Thoracic aorta (tissue), 2 donors: ENCODE results near the gene IMPDH2. TPM values are rescaled to one million over a fixed set of nuclear protein-coding genes. Genes with fewer than 3 reads are reported as not detected.

Source experiments
- ATAC-seq: fragments of 150-250 bp; one replicate; pipeline ENCODE4 v1.8.0; 2017; ENCODE audit warnings: low read depth; ENCODE audit not compliant: insufficient number of reproducible peaks, low FRiP score
- DNase-seq: peaks from one replicate; pipeline ENCODE4 v3.0.0-alpha.2; 2020; ENCODE audit warnings: low spot score
- H3K27ac ChIP-seq, 2 donors: fragments of 200-600 bp; sonication (generic); 1 replicate in 1 of 2; 2 replicates in 1 of 2; pipeline ENCODE4 v1.5.1; 2016; ENCODE audit warnings: mild to moderate bottlenecking in 2 of 2, moderate library complexity in 2 of 2
- H3K27me3 ChIP-seq: fragments of 200-600 bp; sonication (generic); replicated peaks from 2 replicates; pipeline ENCODE4 v1.6.0; 2016; ENCODE audit warnings: mild to moderate bottlenecking; ENCODE audit not compliant: insufficient read depth
- H3K36me3 ChIP-seq: fragments of 200-600 bp; sonication (generic); one replicate; pipeline ENCODE4 v1.5.1; 2016
- H3K4me1 ChIP-seq, 2 donors: fragments of 200-600 bp; sonication (generic); 1 replicate in 1 of 2; 2 replicates in 1 of 2; pipeline versions ENCODE4 v1.5.1 to v1.6.0; 2016; ENCODE audit warnings: low read depth in 2 of 2, mild to moderate bottlenecking in 1 of 2; ENCODE audit not compliant: control insufficient read depth in 1 of 2
- H3K4me3 ChIP-seq: fragments of 200-600 bp; sonication (generic); 2 replicates; pipeline ENCODE4 v1.5.1; 2016; ENCODE audit warnings: mild to moderate bottlenecking
- H3K9me3 ChIP-seq: fragments of 200-600 bp; sonication (generic); 2 replicates; pipeline ENCODE4 v1.5.1; 2016
- CTCF ChIP-seq: fragments of 200-600 bp; sonication (generic); IDR thresholded peaks from one replicate; pipeline ENCODE4 v1.5.1; 2019; ENCODE audit warnings: antibody characterized with exemption
- total RNA-seq, 2 donors: library from RNA; depleted of rRNA; stranded (reverse); fragments of >200 nt; gene quantifications; one replicate each; pipeline versions ENCODE4 v1.1.0 to v1.2.3, GENCODE V29; 2016

IMPDH2 gene
- total RNA-seq: 10 to 100 TPM; 56.0 to 96.2 TPM

GRCh38 chr3:49028673-49029562 lies at the start of gene IMPDH2:
IMPDH2 (minus strand) TSS chr3:49029398; CDS start chr3:49029350, 48 bp downstream.
- H3K27ac ChIP-seq: peak within 1 kb of the TSS; percentile 87 to 91
- H3K36me3 ChIP-seq: peaks cover 38% of the 10 kb centered on the region
- TF ChIP-seq CTCF: no peak
- H3K27me3 ChIP-seq: no peaks in the 10 kb centered on the region
- ATAC-seq: peak; percentile 70
- no peaks in the 10 kb centered on the region for H3K9me3 ChIP-seq
- DNase-seq: peak; percentile 62
- H3K4me1 ChIP-seq: peaks cover 0 to 14% of the 10 kb centered on the region in 2 donors
- peak within 1 kb of the TSS; percentile 82 for H3K4me3 ChIP-seq

DNA sequence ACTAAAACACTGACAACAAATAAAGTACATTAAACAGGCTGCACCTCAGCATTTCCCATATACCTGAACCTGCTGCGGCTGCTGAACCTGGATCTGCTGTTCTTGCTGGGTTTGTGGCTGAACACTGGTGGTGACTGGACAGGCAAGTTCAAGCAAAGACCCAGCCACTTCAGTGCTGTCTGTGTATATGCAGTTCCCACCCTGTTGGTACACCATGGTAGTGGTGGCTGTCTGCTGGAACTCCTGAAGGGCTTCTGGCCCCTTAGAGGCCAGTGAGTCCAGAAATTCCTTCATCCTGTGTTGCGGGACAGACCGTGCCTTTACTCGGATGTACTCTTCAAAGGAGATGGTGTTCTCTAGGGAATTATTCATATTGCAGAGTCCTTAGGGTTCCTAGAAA lies 47.4 kb upstream of the IMPDH2 start:
- H3K36me3 ChIP-seq: peaks cover 45% of the 10 kb centered on the region
- ATAC-seq (no peak), DNase-seq (no peak)
- no peak overlapping the region for H3K27ac ChIP-seq
- H3K4me1 ChIP-seq: peaks cover 0 to 4% of the 10 kb centered on the region in 2 donors
- H3K4me3 ChIP-seq: no peak overlapping the region
- no peaks in the 10 kb centered on the region for H3K27me3 ChIP-seq
- no peaks in the 10 kb centered on the region for H3K9me3 ChIP-seq
- TF ChIP-seq CTCF: no peak

DNA sequence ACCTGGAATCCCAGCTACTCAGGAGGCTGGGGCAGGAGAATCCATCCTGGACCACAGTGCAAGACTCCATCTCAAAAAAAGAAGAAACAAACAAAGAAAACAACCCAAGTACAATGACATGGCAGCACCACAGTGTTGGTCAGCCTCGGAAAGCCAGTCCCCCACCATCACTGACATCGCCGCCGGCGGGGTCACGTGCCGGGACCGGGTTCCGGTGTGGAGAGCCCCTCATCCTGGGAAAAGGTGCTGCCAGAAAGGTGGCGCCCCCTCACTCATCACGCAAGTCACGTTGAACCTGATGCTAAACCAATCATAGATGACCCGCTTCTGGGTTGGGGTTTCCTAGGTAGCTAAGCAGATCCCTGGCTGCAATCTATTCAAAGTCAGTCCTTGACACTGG lies 46.9 kb upstream of the IMPDH2 start:
- Histone ChIP-seq H3K9me3 (no peaks in the 10 kb centered on the region), H3K36me3 (peaks cover 49% of the 10 kb centered on the region), H3K4me1 (peaks cover 0 to 4% of the 10 kb centered on the region in 2 donors), H3K4me3 (no peak overlapping the region), H3K27me3 (no peaks in the 10 kb centered on the region), H3K27ac (no peak overlapping the region)
- TF ChIP-seq CTCF: no peak
- DNase-seq (no peak), ATAC-seq (no peak)

DNA sequence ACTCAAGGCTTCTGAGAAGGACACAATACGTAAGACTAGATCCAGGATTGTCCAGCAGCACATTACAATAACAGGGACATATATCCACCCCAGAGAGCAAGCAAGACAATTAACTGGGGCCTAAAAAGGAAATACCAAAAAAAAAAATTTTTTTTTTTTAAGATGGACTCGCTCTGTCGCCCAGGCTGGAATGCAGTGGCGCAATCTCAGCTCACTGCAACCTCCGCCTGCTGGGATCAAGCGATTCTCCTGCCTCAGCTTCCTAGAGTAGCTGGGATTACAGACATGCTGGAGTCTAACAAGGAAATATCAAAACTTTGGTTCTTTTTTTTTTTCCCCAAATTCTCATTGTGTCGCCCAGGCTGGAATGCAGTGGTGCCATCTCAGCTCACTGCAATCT lies 28.8 kb upstream of the IMPDH2 start:
- DNase-seq (no peak), ATAC-seq (no peak)
- no peaks in the 10 kb centered on the region for H3K27me3 ChIP-seq
- H3K4me3 ChIP-seq: no peak overlapping the region
- no peaks in the 10 kb centered on the region for H3K9me3 ChIP-seq
- H3K27ac ChIP-seq: no peak overlapping the region
- no peaks in the 10 kb centered on the region for H3K4me1 ChIP-seq
- TF ChIP-seq CTCF: no peak
- peaks cover 64% of the 10 kb centered on the region for H3K36me3 ChIP-seq

DNA sequence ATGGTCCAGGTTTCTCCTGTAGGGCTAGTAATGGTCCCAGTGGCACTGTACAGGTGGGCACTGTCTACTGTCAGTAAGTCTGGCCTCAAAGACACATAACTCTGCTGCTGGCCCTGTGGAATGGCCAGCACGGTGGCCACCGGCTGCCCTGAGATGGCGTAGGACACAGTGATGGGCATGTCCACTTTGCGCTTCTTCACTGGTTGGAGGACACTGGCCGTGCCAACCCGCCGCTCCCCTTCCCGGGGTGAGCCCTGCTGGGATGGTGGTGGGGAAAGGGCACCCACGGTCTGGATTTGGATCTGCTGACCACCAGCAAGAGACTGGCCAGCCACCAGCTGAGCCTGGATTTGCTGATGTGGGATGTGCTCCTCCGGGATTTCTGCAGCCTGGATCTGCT lies 28.1 kb upstream of the IMPDH2 start:
- Histone ChIP-seq H3K27ac (no peak overlapping the region), H3K36me3 (peaks cover 69% of the 10 kb centered on the region), H3K9me3 (no peaks in the 10 kb centered on the region), H3K27me3 (no peaks in the 10 kb centered on the region), H3K4me3 (no peak overlapping the region), H3K4me1 (no peaks in the 10 kb centered on the region)
- TF ChIP-seq CTCF: no peak
- ATAC-seq (no peak), DNase-seq (no peak)
